Brain microvascular endothelial cell (primary cell): ENCODE results near the gene CRB2.

ENCODE experiments used
- DNase-seq: peaks from one replicate; pipeline ENCODE4 v3.0.0-alpha.2; 2020
- H3K27ac ChIP-seq: fragments of 250-450 bp; sonication (Bioruptor Pico); 2 replicates; pipeline ENCODE4 v1.5.1; 2020; ENCODE audit warnings: mild to moderate bottlenecking, moderate library complexity
- H3K27me3 ChIP-seq: fragments of 250-450 bp; sonication (Bioruptor Pico); replicated peaks from 2 replicates; pipeline ENCODE4 v1.5.1; 2020; ENCODE audit warnings: mild to moderate bottlenecking
- H3K36me3 ChIP-seq: fragments of 250-450 bp; sonication (Bioruptor Pico); replicated peaks from 2 replicates; pipeline ENCODE4 v1.5.1; 2020; ENCODE audit warnings: mild to moderate bottlenecking
- H3K4me3 ChIP-seq: 2 replicates; pipeline ENCODE4 v1.5.1; 2011; ENCODE audit warnings: low read depth, mild to moderate bottlenecking, control low read depth, low read length, moderate library complexity
- in situ Hi-C: cut with HindIII; loops from 2 replicates; pipeline ENCODE4 v1.10.0; 2017; ENCODE audit warnings: low sequenced_read_pairs, low pct_ligation_motif_present
- TF ChIP-seq, protein P1 (sequence below): IDR thresholded peaks from 2 replicates; pipeline ENCODE4 v1.5.1; 2011; ENCODE audit warnings: low read depth, mild to moderate bottlenecking, moderate library complexity, low read length, control low read depth, inconsistent platforms; ENCODE audit errors: missing control alignments

The CRB2 gene

DNA sequence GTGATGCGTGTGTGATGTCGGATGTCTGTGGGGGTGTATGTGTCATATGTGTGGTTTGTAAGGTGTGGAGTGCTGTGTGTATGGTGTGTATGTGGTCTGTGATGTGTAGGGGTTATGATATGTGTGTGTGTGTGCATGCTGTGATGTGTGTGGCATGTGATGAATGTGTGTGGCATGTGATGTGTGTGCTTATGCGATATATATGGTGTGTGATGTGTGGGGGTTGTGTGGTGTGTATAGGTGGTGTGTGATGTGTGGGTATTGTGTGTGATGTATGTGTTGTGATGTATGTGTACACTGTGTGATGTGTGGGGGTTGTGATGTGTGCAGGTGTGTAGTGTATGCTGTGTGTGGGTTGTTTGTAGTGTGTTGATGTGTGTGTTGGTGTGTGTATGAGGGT, 9.2 kb upstream of the CRB2 start:
- Histone ChIP-seq H3K36me3 (no peaks in the 10 kb centered on the region), H3K27ac (no peak overlapping the region), H3K4me3 (no peak overlapping the region), H3K27me3 (peaks cover 4% of the 10 kb centered on the region)
- no peak for DNase-seq
- TF ChIP-seq, protein P1, sequence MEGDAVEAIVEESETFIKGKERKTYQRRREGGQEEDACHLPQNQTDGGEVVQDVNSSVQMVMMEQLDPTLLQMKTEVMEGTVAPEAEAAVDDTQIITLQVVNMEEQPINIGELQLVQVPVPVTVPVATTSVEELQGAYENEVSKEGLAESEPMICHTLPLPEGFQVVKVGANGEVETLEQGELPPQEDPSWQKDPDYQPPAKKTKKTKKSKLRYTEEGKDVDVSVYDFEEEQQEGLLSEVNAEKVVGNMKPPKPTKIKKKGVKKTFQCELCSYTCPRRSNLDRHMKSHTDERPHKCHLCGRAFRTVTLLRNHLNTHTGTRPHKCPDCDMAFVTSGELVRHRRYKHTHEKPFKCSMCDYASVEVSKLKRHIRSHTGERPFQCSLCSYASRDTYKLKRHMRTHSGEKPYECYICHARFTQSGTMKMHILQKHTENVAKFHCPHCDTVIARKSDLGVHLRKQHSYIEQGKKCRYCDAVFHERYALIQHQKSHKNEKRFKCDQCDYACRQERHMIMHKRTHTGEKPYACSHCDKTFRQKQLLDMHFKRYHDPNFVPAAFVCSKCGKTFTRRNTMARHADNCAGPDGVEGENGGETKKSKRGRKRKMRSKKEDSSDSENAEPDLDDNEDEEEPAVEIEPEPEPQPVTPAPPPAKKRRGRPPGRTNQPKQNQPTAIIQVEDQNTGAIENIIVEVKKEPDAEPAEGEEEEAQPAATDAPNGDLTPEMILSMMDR = no peak
- in situ Hi-C loops = loop anchor here (25.0 kb wide), 1 partner anchor 235 kb away; no protein-coding TSS in a partner anchor

DNA sequence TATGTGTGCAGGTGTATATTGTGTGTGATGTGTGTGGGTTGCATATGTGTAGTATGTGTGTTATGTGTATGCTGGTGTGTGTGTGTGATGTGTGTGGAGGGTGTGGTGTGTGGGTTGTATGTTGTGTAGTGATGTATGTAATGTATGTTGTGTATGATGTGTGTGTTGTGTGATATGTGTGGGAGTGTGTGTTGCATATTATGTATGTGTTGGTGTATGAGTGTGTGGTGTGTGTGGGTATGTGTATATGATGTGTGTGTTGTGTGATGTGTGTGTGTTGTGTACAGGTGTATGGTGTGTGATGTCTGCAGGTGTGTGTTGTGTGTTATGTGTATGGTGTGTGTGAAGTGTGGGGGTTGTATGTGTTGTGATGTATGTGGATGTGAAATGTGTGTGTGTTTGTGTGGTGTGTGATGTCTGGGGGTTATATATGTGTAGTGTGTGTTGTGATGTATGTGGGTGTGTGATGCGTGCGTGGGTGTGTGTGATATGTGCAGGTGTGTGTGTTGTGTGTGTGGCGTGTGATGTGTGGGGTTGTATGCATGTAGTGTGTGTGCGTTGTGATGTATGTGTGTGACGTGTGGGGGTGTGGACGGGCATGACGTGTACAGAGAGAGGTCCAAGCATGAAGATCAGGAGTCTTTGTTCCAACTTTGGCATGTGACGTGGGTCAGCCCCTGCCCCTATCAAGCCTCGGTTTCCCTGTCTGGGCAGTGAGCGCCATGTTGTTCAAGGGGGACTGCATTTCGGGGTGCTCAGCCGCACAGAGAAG, 8.5 kb upstream of the CRB2 start:
- Histone ChIP-seq H3K4me3 (no peak overlapping the region), H3K36me3 (no peaks in the 10 kb centered on the region)

DNA sequence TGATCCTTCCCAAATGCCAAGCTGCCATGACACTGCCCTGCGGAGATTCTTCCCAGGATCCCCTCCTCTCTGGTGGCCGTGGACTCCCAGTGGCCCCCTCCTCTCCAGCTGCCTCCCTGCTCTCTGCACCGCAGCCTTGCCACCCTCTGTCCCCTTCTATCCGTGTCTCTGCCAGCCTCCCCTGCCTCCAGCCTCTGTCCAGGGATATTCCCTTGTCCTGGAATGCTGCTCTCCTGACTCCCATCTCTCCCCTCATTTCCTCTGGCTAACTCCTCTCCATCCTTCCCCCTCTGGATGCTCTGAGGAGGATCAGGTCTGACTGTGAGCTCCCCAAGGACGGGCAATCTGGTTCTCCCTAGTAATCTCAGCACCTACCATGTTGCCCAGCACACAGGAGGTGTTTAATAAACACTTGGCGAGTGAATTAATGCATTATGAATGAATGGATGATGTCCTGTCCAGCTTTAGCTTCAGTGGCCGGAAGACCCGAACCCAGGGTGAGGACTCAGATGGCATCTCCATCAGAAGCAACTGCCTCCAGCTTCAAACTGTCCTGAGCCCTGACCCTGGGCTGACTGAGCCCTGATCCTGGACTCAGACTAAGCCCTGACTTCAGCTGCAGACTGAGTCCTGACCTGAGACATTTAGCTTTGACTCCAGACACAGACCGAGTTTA, 7.5 kb upstream of the CRB2 start:
- H3K27ac ChIP-seq = no peak overlapping the region
- DNase-seq = no peak
- in situ Hi-C loops = loop anchor here (25.0 kb wide), 1 partner anchor 236 kb away; no protein-coding TSS in a partner anchor
- peaks cover 13% of the 10 kb centered on the region for H3K27me3 ChIP-seq
- no peaks in the 10 kb centered on the region for H3K36me3 ChIP-seq
- TF ChIP-seq, protein P1 = no peak
- no peak overlapping the region for H3K4me3 ChIP-seq

More for the DNA sequence above, 8.5 kb upstream of the CRB2 start:
- in situ Hi-C loops = loop anchor here (25.0 kb wide), 1 partner anchor 235 kb away; no protein-coding TSS in a partner anchor
- H3K27me3 ChIP-seq = peaks cover 6% of the 10 kb centered on the region
- H3K27ac ChIP-seq = no peak overlapping the region
- TF ChIP-seq, protein P1 = no peak
- DNase-seq = no peak

DNA sequence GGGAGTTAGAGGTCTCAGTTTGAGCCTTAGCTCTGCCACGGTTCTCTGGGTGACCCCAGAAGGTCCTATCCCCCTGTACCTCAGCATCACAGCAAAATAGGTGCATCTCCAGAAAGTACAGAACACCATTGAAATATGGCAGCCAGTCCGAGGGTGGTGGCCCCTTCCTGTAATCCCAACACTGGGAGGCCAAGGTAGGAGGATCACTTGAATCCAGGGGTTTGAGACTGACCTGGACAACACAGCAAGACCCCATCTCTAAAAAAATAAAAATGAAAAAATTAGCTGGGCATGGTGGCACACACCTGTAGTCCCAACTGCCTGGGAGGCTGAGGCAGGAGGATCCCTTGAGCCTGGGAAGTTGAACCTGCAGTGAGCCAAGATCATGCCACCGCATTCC, 7.0 kb upstream of the CRB2 start:
- no peak overlapping the region for H3K4me3 ChIP-seq
- TF ChIP-seq, protein P1 = no peak
- H3K36me3 ChIP-seq = no peaks in the 10 kb centered on the region
- peaks cover 13% of the 10 kb centered on the region for H3K27me3 ChIP-seq
- DNase-seq = no peak
- no peak overlapping the region for H3K27ac ChIP-seq
- in situ Hi-C loops = loop anchor here (25.0 kb wide), 1 partner anchor 237 kb away; no protein-coding TSS in a partner anchor

DNA sequence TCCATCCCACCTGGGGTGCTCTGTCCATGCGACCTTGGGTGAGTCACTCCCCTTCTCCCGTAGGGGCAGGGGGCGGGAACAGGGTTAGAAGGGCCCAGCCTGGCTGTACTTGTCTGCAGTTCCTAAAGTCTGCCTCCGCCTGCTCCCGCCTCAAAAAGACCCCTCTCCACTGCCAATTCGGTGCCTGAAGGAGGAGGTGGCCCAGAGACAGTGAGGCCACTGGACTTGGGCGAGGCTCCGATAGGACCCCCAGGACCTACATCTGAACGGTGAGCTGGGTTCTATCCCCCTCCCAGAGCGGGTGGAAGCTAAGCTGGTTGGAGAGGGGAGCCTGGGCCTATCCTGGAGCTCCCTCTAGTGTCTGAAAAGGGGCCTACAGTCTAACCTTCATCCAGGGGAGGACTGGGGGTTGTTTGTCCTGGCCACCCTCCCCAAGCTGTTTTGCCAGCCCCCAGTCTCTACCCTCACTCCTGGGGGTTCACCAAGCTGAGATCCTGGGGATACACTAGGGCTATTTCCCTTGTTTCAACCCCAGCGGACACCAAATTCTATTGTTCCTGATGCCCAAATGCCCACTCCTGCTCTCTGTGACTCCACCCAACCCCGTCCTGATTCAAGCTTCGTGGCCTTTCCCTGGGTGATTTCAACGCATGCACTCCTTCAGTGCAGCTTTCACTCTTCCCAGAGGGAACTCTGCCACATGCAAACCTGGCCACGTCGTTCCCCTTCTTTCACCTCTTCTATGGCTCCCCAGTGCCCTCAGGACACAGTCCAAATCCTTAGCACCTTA, 6.1 kb upstream of the CRB2 start:
- no peak overlapping the region for H3K27ac ChIP-seq
- peaks cover 14% of the 10 kb centered on the region for H3K27me3 ChIP-seq
- no peak overlapping the region for H3K4me3 ChIP-seq
- peak; percentile 45 for DNase-seq
- no peaks in the 10 kb centered on the region for H3K36me3 ChIP-seq
- in situ Hi-C loops = loop anchor here (25.0 kb wide), 1 partner anchor 238 kb away; no protein-coding TSS in a partner anchor
- TF ChIP-seq, protein P1 = peak; percentile 95
